ENCODE data around the gene ERC2. TPM values are rescaled to one million over a fixed set of nuclear protein-coding genes. Genes with fewer than 3 reads are reported as not detected.

ERC2 gene
- total RNA-seq, 1 donor from 2014 or later: 0.32 TPM

GRCh38 chr3:55756976-55757375 lies 711.3 kb downstream of the ERC2 start:
- DNase-seq (ENCODE audit: low read depth): no peak

- no peak for DNase-seq (ENCODE audit: low read depth)
These were observed 712.6 kb downstream of the ERC2 start for GRCh38 chr3:55755516-55756205.

- DNase-seq (ENCODE audit: low read depth): no peak
These were observed 715.4 kb downstream of the ERC2 start for GRCh38 chr3:55752911-55753310.

- DNase-seq (ENCODE audit: low read depth): no peak
These were observed 716.5 kb downstream of the ERC2 start for GRCh38 chr3:55751730-55752129.

GRCh38 chr3:55750525-55750924 lies 717.7 kb downstream of the ERC2 start:
- DNase-seq (ENCODE audit: low read depth): peak; percentile 75

- no peak for DNase-seq (ENCODE audit: low read depth)
These were observed 719.2 kb downstream of the ERC2 start for GRCh38 chr3:55749036-55749435.

- peak; percentile 16 for DNase-seq (ENCODE audit: low read depth)
These were observed 721.4 kb downstream of the ERC2 start for GRCh38 chr3:55746808-55747413.

GRCh38 chr3:55742832-55743136 lies 725.5 kb downstream of the ERC2 start:
- DNase-seq (ENCODE audit: low read depth): no peak

GRCh38 chr3:55742022-55742831 lies 726.0 kb downstream of the ERC2 start:
- no peak for DNase-seq (ENCODE audit: low read depth)

- DNase-seq (ENCODE audit: low read depth): no peak
These were observed 731.1 kb downstream of the ERC2 start for GRCh38 chr3:55737186-55737585.

- no peak for DNase-seq (ENCODE audit: low read depth)
These were observed 732.3 kb downstream of the ERC2 start for GRCh38 chr3:55735976-55736375.

GRCh38 chr3:55731741-55732140 lies 736.5 kb downstream of the ERC2 start:
- no peak for DNase-seq (ENCODE audit: low read depth)

GRCh38 chr3:55729546-55729945 lies 738.7 kb downstream of the ERC2 start:
- DNase-seq (ENCODE audit: low read depth): no peak

- peak; percentile 36 for DNase-seq (ENCODE audit: low read depth)
These were observed 739.7 kb downstream of the ERC2 start for GRCh38 chr3:55728461-55729100.

- no peak for DNase-seq (ENCODE audit: low read depth)
These were observed 741.8 kb downstream of the ERC2 start for GRCh38 chr3:55726501-55726775.

- DNase-seq (ENCODE audit: low read depth): no peak
These were observed 742.4 kb downstream of the ERC2 start for GRCh38 chr3:55725681-55726500.

GRCh38 chr3:55724821-55725220 lies 743.4 kb downstream of the ERC2 start:
- DNase-seq (ENCODE audit: low read depth): peak; percentile 15

GRCh38 chr3:55724407-55724784 lies 743.9 kb downstream of the ERC2 start:
- no peak for DNase-seq (ENCODE audit: low read depth)

- DNase-seq (ENCODE audit: low read depth): no peak
These were observed 744.4 kb downstream of the ERC2 start for GRCh38 chr3:55723653-55724406.

- DNase-seq (ENCODE audit: low read depth): peak; percentile 45
These were observed 746.4 kb downstream of the ERC2 start for GRCh38 chr3:55721716-55722484.

Measured in myocyte (in vitro differentiated cells).